ENCODE results near the gene ZNF629. TPM values are rescaled to one million over a fixed set of nuclear protein-coding genes. Genes with fewer than 3 reads are reported as not detected.

ZNF629 gene
- polyA plus RNA-seq, 1 experiment = 5.1 TPM

GRCh38 chr16:30757316-30757715 is 29.7 kb downstream of the ZNF629 start:
- Histone ChIP-seq H3K4me3 (ENCODE audit: low read depth, low read length) (no peak overlapping the region), H3K27ac (ENCODE audit: low read depth, low read length) (no peak overlapping the region), H3K27me3 (ENCODE audit: control insufficient read depth, insufficient read depth, low read length) (no peaks in the 10 kb centered on the region), H3K9me3 (ENCODE audit: control insufficient read depth, insufficient read depth, low read length) (no peaks in the 10 kb centered on the region; the same call in 1 of the 2 replicates)
- ChIA-PET CTCF (no interaction called here), POLR2A (interaction anchor here (1.2 kb wide), 1 partner anchor 9 kb away, joined by 6 read pairs; the partner anchor contains the start of gene PHKG2)
- DNase-seq (ENCODE audit: low read depth, low spot score) = no peak
- TF ChIP-seq CTCF (IDR thresholded peaks at IDR 0.05; ENCODE audit: low read depth, low read length) = no peak

- ChIA-PET POLR2A (no interaction called here), CTCF (no interaction called here)
- no peak for TF ChIP-seq CTCF (IDR thresholded peaks at IDR 0.05; ENCODE audit: low read depth, low read length)
- Histone ChIP-seq H3K9me3 (ENCODE audit: control insufficient read depth, insufficient read depth, low read length) (no peaks in the 10 kb centered on the region; the same call in 1 of the 2 replicates), H3K27ac (ENCODE audit: low read depth, low read length) (no peak overlapping the region), H3K27me3 (ENCODE audit: control insufficient read depth, insufficient read depth, low read length) (no peaks in the 10 kb centered on the region), H3K4me3 (ENCODE audit: low read depth, low read length) (no peak overlapping the region)
- DNase-seq (ENCODE audit: low read depth, low spot score) = no peak
Measured at GRCh38 chr16:30756781-30757100, 30.3 kb downstream of the ZNF629 start.

- ChIA-PET CTCF (no interaction called here), POLR2A (no interaction called here)
- Histone ChIP-seq H3K9me3 (ENCODE audit: control insufficient read depth, insufficient read depth, low read length) (no peaks in the 10 kb centered on the region), H3K4me3 (ENCODE audit: low read depth, low read length) (no peak overlapping the region), H3K27ac (ENCODE audit: low read depth, low read length) (no peak overlapping the region), H3K27me3 (ENCODE audit: control insufficient read depth, insufficient read depth, low read length) (no peaks in the 10 kb centered on the region)
- TF ChIP-seq CTCF (IDR thresholded peaks at IDR 0.05; ENCODE audit: low read depth, low read length) = no peak
- DNase-seq (ENCODE audit: low read depth, low spot score) = no peak
Measured at GRCh38 chr16:30755955-30756780, 30.8 kb downstream of the ZNF629 start.

GRCh38 chr16:30753596-30753995 is 33.4 kb downstream of the ZNF629 start:
- Histone ChIP-seq H3K4me3 (ENCODE audit: low read depth, low read length) (no peak overlapping the region), H3K27me3 (ENCODE audit: control insufficient read depth, insufficient read depth, low read length) (no peaks in the 10 kb centered on the region), H3K27ac (ENCODE audit: low read depth, low read length) (no peak overlapping the region), H3K9me3 (ENCODE audit: control insufficient read depth, insufficient read depth, low read length) (no peaks in the 10 kb centered on the region)
- ChIA-PET POLR2A (no interaction called here), CTCF (no interaction called here)
- DNase-seq (ENCODE audit: low read depth, low spot score) = no peak
- TF ChIP-seq CTCF (IDR thresholded peaks at IDR 0.05; ENCODE audit: low read depth, low read length) = no peak

GRCh38 chr16:30750876-30751465 is 36.0 kb downstream of the ZNF629 start:
- ChIA-PET CTCF (no interaction called here), POLR2A (no interaction called here)
- Histone ChIP-seq H3K4me3 (ENCODE audit: low read depth, low read length) (no peak overlapping the region), H3K27me3 (ENCODE audit: control insufficient read depth, insufficient read depth, low read length) (no peaks in the 10 kb centered on the region), H3K9me3 (ENCODE audit: control insufficient read depth, insufficient read depth, low read length) (no peaks in the 10 kb centered on the region), H3K27ac (ENCODE audit: low read depth, low read length) (no peak overlapping the region)
- TF ChIP-seq CTCF (IDR thresholded peaks at IDR 0.05; ENCODE audit: low read depth, low read length) = no peak
- no peak for DNase-seq (ENCODE audit: low read depth, low spot score)

All from AG04450 (cell line).